Measurements from ENCODE around the gene THOC6. TPM values are rescaled to one million over a fixed set of nuclear protein-coding genes. Genes with fewer than 3 reads are reported as not detected.

Gene THOC6
- total and polyA plus RNA-seq, 9 of the 15 experiments (the other 6 are each of a cell fraction or from before 2014, with no cell fraction given): 2.5 to 65.4 (median 42.3) TPM

GRCh38 chr16:3020247-3020603, 3.6 kb upstream of the THOC6 start, which contains the start of gene TNFRSF12A (continued):
- TF ChIP-seq ZBTB34 (CRISPR knock-in tag; IDR thresholded peaks at IDR 0.05) (no peak), YY1 (IDR thresholded peaks at IDR 0.05; ENCODE audit: borderline replicate concordance in 1 of 3, control insufficient read depth in 1 of 3, extremely low read depth in 1 of 3, insufficient read depth in 3 of 3, insufficient read length in 1 of 3, insufficient replicate concordance in 2 of 3, low read depth in 1 of 3, low read length in 2 of 3) (peak in 1 of 3 experiments; percentile 78), ZBTB12 (CRISPR knock-in tag; IDR thresholded peaks at IDR 0.05) (no peak), ZBTB40 (IDR thresholded peaks at IDR 0.05) (no peak), ZBTB40 (CRISPR knock-in tag; IDR thresholded peaks at IDR 0.05) (no peak), DACH1 (IDR thresholded peaks at IDR 0.05; ENCODE audit: partially characterized antibody) (no peak), HNRNPK (IDR thresholded peaks at IDR 0.05; ENCODE audit: low read depth, low read length, poor library complexity, severe bottlenecking) (no peak), ETS1 (conservative IDR thresholded peaks at IDR 0.05; ENCODE audit: control insufficient read depth, low read depth, low read length) (peak; percentile 77; the same call in 1 of the 2 replicates), FOXP4 (CRISPR knock-in tag; IDR thresholded peaks at IDR 0.05; ENCODE audit: borderline replicate concordance) (peak; percentile 58; the same call in 1 of the 2 replicates), ARID2 (IDR thresholded peaks at IDR 0.05) (no peak), ZNF583 (CRISPR knock-in tag; IDR thresholded peaks at IDR 0.05) (no peak), SMARCB1 (IDR thresholded peaks at IDR 0.05; ENCODE audit: insufficient read length, low read depth) (no peak)

Measured in K562 (cell line).